SK-N-SH (cell line): ENCODE data around the gene UBN1.

Source experiments
- CTCF ChIP-seq: fragments of 200-600 bp; sonication (generic); IDR thresholded peaks from 2 replicates; pipeline ENCODE4 v1.6.1; 2017; ENCODE audit warnings: antibody characterized with exemption, mild to moderate bottlenecking, moderate library complexity
- EP300 ChIP-seq, 2 experiments: IDR thresholded peaks; 2 replicates each; pipeline versions ENCODE4 v1.4.0 to v1.6.1; 2012; ENCODE audit warnings: borderline replicate concordance in 1 of 2, low read depth in 1 of 2, low read length in 1 of 2
- FOXM1 ChIP-seq: IDR thresholded peaks from 2 replicates; pipeline ENCODE4 v1.4.0; 2012; ENCODE audit warnings: low read depth, mild to moderate bottlenecking
- PBX3 ChIP-seq: IDR thresholded peaks from 2 replicates; pipeline ENCODE4; 2012
- POLR2AphosphoS5 ChIP-seq: IDR thresholded peaks from 2 replicates; pipeline ENCODE4 v1.6.1; 2012; ENCODE audit warnings: low read depth, low read length
- RCOR1 ChIP-seq: fragments of 150-350 bp; IDR thresholded peaks from 2 replicates; pipeline ENCODE4 v1.6.1; 2017; ENCODE audit warnings: antibody characterized with exemption, low read length
- RFX5 ChIP-seq: IDR thresholded peaks from 2 replicates; pipeline ENCODE4 v1.6.1; 2012; ENCODE audit warnings: mild to moderate bottlenecking, improper control_type of control experiment, low read length

- TF ChIP-seq EP300 (IDR thresholded peaks at IDR 0.05; ENCODE audit: borderline replicate concordance in 1 of 2, low read depth in 1 of 2, low read length in 1 of 2) (no peak), POLR2AphosphoS5 (no peak), RFX5 (no peak), RCOR1 (no peak), CTCF (no peak), FOXM1 (no peak), PBX3 (no peak)
Measured at GRCh38 chr16:4836727-4837126, 10.6 kb upstream of the UBN1 start.
